GM12891 (cell line): ENCODE data around the gene SPATA45. TPM values are rescaled to one million over a fixed set of nuclear protein-coding genes. Genes with fewer than 3 reads are reported as not detected.
"Not testable (repeated sequence)": the region's sequence is repeated elsewhere in the genome, so short reads cannot be mapped to it uniquely, and the experiment has no call there.

Source experiments
- DNase-seq: peaks from one replicate; pipeline ENCODE4 v3.0.0; 2011; ENCODE audit warnings: low spot score; ENCODE audit not compliant: insufficient read length
- FAIRE-seq: peaks from 2 replicates; lab custom pipeline; 2011; peaks lifted over from hg19 to GRCh38; lab: Jason Lieb, UNC
- PAX5 ChIP-seq: IDR thresholded peaks from 2 replicates; pipeline ENCODE4 v1.6.1; 2011; ENCODE audit warnings: low read length, moderate library complexity, mild to moderate bottlenecking; ENCODE audit not compliant: insufficient read depth, severe bottlenecking
- POLR2A ChIP-seq: IDR thresholded peaks from 2 replicates; pipeline ENCODE4 v1.6.1; 2011; ENCODE audit warnings: low read depth, low read length, control low read depth
- POLR2AphosphoS5 ChIP-seq: IDR thresholded peaks from 2 replicates; pipeline ENCODE4 v1.6.1; 2011; ENCODE audit warnings: low read depth, low read length, control low read depth
- POU2F2 ChIP-seq: IDR thresholded peaks from 2 replicates; pipeline ENCODE4 v1.6.1; 2011; ENCODE audit warnings: low read depth, mild to moderate bottlenecking, control low read depth, low read length, moderate library complexity
- SPI1 ChIP-seq: IDR thresholded peaks from 2 replicates; pipeline ENCODE4 v1.6.1; 2011; ENCODE audit warnings: low read depth, low read length, control low read depth
- TAF1 ChIP-seq: IDR thresholded peaks from 2 replicates; pipeline ENCODE4 v1.6.1; 2011; ENCODE audit warnings: low read depth, low read length, control low read depth
- polyA plus RNA-seq: library from polyadenylated mRNA; unstranded; fragments of >200 nt; gene quantifications from one replicate; pipeline ENCODE4 v1.2.1, GENCODE V29; 2012; ENCODE audit warnings: low read depth, missing spikeins, inconsistent platforms; ENCODE audit not compliant: missing spikeins

Gene SPATA45
- not detected for polyA plus RNA-seq

DNA sequence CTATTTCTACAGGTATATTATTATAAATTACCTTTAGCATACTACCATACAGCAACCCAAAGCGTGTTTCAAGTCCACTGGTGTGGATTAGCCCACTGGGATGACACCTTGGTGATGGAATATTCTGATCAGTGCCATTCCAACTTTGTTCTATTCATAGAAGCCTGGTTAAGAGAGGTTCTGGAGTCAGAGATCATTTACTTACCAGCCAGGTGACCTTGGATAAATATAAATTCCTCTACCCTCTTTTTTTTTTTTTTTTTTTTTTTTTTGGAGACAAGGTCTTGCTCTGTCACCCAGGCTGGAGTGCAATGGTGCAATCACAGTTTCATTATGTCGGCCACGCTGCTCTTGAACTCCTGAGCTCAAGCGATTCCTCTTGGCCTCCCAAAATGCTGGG lies at the start of gene SPATA45:
SPATA45 (minus strand) TSS at position 101 of the 400 bp plus-strand sequence. CDS start 11,500 bp downstream, outside the sequence.
- no peak for TF ChIP-seq POLR2AphosphoS5
- TF ChIP-seq SPI1, result no peak
- TF ChIP-seq PAX5, result no peak
- no peak for TF ChIP-seq TAF1
- TF ChIP-seq POLR2A, result no peak
- no peak for TF ChIP-seq POU2F2
- no peak for DNase-seq
- FAIRE-seq, result no peak

DNA sequence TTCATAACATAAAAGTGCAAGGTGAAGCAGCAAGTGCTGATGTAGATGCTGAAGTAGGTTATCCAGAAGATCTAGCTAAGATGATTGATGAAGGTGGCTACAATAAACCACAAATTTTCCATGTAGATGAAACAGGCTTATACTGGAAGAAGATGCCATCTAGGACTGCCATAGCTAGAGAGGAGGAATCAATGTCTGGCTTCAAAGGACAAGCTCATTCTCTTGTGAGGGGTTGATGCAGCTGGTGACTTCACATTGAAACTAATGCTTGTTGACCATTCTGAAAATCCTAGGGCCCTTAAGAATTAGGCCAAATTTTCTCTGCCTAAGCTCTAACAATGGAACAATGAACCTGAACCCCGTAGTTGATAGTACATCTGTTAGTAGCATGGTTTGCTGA lies 44.7 kb upstream of the SPATA45 start:
- DNase-seq, result no peak
- FAIRE-seq, result no peak
- TF ChIP-seq POLR2A (no peak), POLR2AphosphoS5 (no peak), TAF1 (no peak), POU2F2 (no peak), PAX5 (no peak)

DNA sequence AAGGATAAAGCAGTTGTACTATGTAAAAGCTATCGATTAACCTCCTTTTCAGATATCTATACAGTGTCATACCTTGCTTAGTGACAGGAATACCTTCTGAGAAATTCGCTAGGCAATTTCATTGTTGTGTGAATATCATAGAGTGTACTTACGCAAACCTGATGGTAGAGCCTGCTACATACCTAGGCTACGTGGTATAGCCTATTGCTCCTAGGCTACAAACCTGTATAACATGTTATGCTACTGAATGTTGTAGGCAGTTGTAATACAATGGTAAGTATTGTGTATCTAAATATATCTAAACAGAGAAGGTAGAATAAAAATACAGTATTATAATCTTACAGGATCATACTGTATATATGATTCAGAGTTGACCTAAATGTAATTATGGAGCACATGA lies 37.1 kb upstream of the SPATA45 start:
- peak; percentile 59 for FAIRE-seq
- DNase-seq, result no peak

DNA sequence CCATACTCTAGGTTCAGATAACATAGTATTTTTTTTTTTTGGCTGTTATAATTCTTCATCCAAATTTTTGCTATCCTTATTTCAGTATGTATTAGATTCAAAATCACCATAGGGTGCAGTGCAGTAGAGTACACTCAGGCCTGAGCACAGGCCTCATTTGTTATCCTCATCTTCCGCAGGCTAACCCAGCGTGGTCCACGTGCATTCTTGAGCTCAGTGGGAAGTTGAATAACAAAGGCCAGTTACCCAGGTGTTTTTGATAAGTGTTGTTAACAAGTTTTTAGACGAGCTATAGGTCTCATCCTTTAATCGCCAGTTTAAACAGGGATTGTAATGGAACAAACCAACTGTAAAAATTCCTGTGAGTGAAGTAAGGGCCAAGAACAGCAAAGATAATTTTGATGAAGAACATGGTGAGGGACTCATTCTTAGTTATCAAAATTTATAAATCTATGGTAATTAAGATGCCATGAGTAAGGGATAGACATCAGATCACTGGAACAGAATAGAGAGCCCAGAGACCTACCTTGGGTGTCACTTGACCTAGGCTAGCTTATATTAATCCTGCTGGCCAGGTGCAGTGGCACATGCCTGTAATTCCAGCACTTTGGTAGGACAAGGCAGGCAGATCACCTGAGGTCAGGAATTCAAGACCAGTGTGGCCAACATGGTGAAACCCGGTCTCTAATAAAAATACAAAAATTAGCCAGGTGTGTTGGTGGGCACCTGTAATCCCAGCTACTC lies 32.7 kb upstream of the SPATA45 start:
- TF ChIP-seq SPI1, result no peak
- no peak for TF ChIP-seq TAF1
- no peak for TF ChIP-seq POLR2A
- no peak for TF ChIP-seq POU2F2
- no peak for TF ChIP-seq POLR2AphosphoS5
- no peak for TF ChIP-seq PAX5
- DNase-seq (no peak), FAIRE-seq (no peak)

More for the DNA sequence above, 37.1 kb upstream of the SPATA45 start:
- TF ChIP-seq SPI1, result no peak
- TF ChIP-seq POLR2A, result no peak
- no peak for TF ChIP-seq POLR2AphosphoS5
- TF ChIP-seq PAX5, result no peak
- TF ChIP-seq POU2F2, result no peak
- TF ChIP-seq TAF1, result no peak

DNA sequence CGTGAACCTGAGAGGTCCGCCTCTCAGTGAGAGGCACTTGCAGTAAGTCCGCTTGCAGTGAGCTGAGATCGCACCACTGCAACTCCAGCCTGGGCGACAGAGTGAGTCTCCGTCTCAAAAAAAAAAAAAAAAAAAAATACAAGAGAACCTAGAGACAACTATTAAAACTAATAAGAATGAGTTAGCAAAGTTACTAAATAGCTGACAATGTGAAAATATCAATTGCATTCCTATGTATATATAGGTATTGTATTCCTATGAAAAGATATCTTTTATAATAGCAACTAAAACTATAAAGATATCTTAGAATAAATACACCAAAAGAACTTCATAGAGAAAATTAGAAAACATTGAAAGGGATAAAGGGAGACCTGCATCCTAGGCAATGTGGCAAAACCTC lies 31.0 kb upstream of the SPATA45 start:
- DNase-seq (no peak), FAIRE-seq (no peak)
- TF ChIP-seq PAX5 (no peak), POU2F2 (no peak), SPI1 (no peak), POLR2A (no peak), POLR2AphosphoS5 (no peak)

DNA sequence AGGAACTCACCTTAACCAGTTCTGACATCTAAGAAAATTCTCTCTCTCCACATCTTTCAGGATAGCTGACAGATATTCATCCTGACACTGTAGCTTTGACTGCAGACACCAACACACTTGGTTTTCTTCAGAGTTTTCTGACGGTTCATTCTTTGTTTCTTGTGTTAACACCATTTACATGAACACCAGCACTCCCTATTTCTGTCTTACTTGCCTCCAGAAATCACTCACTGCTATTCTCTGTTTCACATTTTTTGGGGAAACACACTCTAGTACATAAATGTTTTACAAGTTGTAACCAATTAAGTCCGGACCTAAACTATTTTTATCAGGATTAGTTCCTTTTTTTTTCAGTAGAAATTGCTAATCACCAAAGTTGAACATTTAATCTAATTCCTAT lies 26.1 kb upstream of the SPATA45 start:
- TF ChIP-seq POLR2A, result no peak
- TF ChIP-seq TAF1, result no peak
- TF ChIP-seq POLR2AphosphoS5, result no peak
- no peak for TF ChIP-seq SPI1
- no peak for TF ChIP-seq POU2F2
- TF ChIP-seq PAX5, result no peak
- FAIRE-seq (peak; percentile 9), DNase-seq (no peak)

DNA sequence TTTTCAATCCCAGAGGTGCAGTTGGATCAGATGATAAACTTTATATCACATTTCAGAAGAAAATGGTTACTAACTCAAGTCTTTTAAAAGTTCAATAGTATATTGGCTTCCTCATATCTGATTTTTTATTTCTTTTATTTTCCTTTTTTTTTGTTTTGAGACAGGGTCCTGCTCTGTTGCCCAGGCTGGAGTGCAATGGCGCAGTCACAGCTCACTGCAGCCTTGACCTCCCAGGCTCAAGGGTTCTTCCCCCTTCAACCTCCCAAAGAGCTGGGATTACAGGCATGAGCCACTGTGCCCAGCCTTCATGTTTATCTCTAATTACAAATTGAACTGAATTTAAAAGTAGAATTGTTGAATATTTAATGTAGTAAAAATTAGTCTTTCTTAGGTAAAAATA lies 24.5 kb upstream of the SPATA45 start:
- DNase-seq (no peak), FAIRE-seq (no peak)
- no peak for TF ChIP-seq POLR2A
- TF ChIP-seq TAF1, result no peak
- no peak for TF ChIP-seq SPI1
- no peak for TF ChIP-seq POLR2AphosphoS5
- no peak for TF ChIP-seq POU2F2
- no peak for TF ChIP-seq PAX5

DNA sequence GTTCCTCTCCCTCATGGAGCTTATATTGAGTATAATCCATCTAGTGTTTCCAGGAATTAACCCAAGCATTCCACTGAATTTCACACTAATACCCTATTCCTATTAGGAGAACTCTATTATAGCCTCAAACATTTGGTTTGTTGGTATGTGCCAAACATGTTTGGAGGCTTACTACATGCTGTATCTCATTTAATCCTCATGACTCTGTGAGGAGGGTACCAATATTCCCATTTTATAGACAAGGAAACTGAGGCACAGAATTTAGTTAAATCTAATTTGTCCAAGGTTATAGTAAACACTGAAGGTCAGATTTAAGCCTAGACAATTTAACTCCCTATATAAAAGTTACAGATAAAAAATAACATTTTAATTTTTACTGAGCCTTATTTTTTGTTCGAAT lies 19.7 kb upstream of the SPATA45 start:
- DNase-seq (no peak), FAIRE-seq (no peak)
- TF ChIP-seq POLR2AphosphoS5, result no peak
- no peak for TF ChIP-seq SPI1
- TF ChIP-seq TAF1, result no peak
- TF ChIP-seq POU2F2, result no peak
- no peak for TF ChIP-seq PAX5
- no peak for TF ChIP-seq POLR2A

DNA sequence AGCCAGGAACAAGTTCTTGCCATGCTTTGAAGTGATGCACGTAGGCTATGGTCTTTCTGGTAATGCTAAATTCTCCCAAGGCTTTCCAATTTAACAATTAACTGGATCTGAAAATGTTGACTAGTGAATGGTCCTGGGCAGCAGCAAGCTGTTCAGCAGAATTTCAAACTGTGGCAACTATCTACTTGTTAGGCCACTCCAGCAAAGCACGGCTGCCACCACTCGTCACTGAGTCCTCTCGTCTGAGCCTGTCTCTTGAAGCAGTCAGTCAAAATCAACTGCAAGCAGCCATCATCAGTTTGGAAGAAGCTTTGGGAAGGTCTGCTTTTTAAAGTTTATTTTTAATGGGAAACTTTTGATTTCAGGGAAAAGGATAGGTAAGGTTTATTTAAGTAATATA lies 16.8 kb upstream of the SPATA45 start:
- DNase-seq (no peak), FAIRE-seq (no peak)
- TF ChIP-seq SPI1 (no peak), PAX5 (no peak), TAF1 (no peak), POLR2AphosphoS5 (no peak), POU2F2 (no peak), POLR2A (no peak)

DNA sequence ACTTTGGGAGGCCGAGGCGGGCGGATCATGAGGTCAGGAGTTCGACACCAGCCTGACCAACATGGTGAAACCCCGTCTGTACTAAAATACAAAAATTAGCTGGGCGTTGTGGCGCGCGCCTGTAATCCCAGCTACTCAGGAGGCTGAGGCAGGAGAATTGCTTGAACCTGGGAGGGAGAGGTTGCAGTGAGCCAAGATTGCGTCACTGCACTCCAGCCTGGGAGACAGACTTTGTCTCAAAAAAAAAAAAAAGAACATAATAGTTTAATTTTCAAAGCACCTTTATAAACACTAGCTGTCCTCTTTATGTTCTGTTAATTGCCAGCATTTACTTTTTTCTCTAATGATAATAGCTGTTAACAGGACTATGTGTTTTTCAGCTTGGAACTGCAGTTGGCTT lies 15.9 kb upstream of the SPATA45 start:
- not testable (repeated sequence) for FAIRE-seq, DNase-seq
